Uterus (tissue), 2 donors: ENCODE results near the gene FLNB.

Experiments used
- CTCF ChIP-seq, 4 experiments: fragments of 200-600 bp in 2 of 4; fragments of 450-650 bp in 2 of 4; sonication (generic) in 2 of 4; IDR thresholded peaks; one replicate each; pipeline ENCODE4 v1.5.1; 2016 to 2019; ENCODE audit warnings: antibody characterized with exemption in 4 of 4, mild to moderate bottlenecking in 2 of 4, moderate library complexity in 1 of 4
- POLR2A ChIP-seq, 2 donors: fragments of 450-650 bp; IDR thresholded peaks; one replicate each; pipeline ENCODE4 v1.6.1; 2016; ENCODE audit warnings: antibody characterized with exemption in 2 of 2, mild to moderate bottlenecking in 1 of 2, moderate library complexity in 1 of 2

GRCh38 chr3:57986261-57986660 is 22.0 kb upstream of the FLNB start:
- TF ChIP-seq CTCF (IDR thresholded peaks at IDR 0.05), result no peak
- no peak for TF ChIP-seq POLR2A (IDR thresholded peaks at IDR 0.05)
